IPS DF 6.9 (cell line): ENCODE data around the gene MUC5B.
A peak's percentile ranks its signal among the peaks of the same experiment; 100 is the strongest.
"Not testable (repeated sequence)": the region's sequence is repeated elsewhere in the genome, so short reads cannot be mapped to it uniquely, and the experiment has no call there.

Source experiments
- DNase-seq: peaks from one replicate; pipeline ENCODE4 v3.0.0-alpha.2; 2013; ENCODE audit warnings: low read depth, low spot score
- H3K27ac ChIP-seq: one replicate; pipeline ENCODE4 v1.5.1; 2013; ENCODE audit warnings: low read length, control low read depth
- H3K27me3 ChIP-seq: 2 replicates; pipeline ENCODE4 v1.6.1; 2013; ENCODE audit warnings: mild to moderate bottlenecking, low read length; ENCODE audit not compliant: control insufficient read depth, insufficient read depth
- H3K36me3 ChIP-seq: 2 replicates; pipeline ENCODE4 v1.6.1; 2013; ENCODE audit warnings: low read length; ENCODE audit not compliant: control insufficient read depth, insufficient read depth
- H3K4me1 ChIP-seq: 2 replicates; pipeline ENCODE4 v1.6.1; 2013; ENCODE audit warnings: low read length; ENCODE audit not compliant: control insufficient read depth, insufficient read depth
- H3K4me3 ChIP-seq: 2 replicates; pipeline ENCODE4 v1.5.1; 2013; ENCODE audit warnings: mild to moderate bottlenecking, low read length
- H3K9me3 ChIP-seq: 2 replicates; pipeline ENCODE4 v1.6.1; 2013; ENCODE audit warnings: low read length, inconsistent platforms; ENCODE audit not compliant: control insufficient read depth, insufficient read depth
- WGBS: extraction: QIAGEN DNeasy Blood & Tissue Kit; methylation state at CpG from one replicate; pipeline ENCODE4 v1.1.7; 2013; ENCODE audit warnings: mixed read lengths, missing lambda C conversion rate; ENCODE audit not compliant: insufficient read length, insufficient coverage; 5-methylcytosine and 5-hydroxymethylcytosine counted together

MUC5B gene

GRCh38 chr11:1259561-1259960, 36.7 kb downstream of the MUC5B start:
- Histone ChIP-seq H3K27ac (no peak overlapping the region), H3K27me3 (no peaks in the 10 kb centered on the region), H3K4me3 (no peak overlapping the region), H3K36me3 (no peaks in the 10 kb centered on the region), H3K9me3 (no peaks in the 10 kb centered on the region), H3K4me1 (peaks cover 4% of the 10 kb centered on the region; the same call in 1 of the 2 replicates)
- WGBS, result no CpG with 5 or more reads among the region's 9 CpGs
- DNase-seq, result no peak

GRCh38 chr11:1260023-1260501, 37.2 kb downstream of the MUC5B start:
- no peak overlapping the region for H3K27ac ChIP-seq
- DNase-seq, result no peak

GRCh38 chr11:1260620-1261019, 37.8 kb downstream of the MUC5B start:
- Histone ChIP-seq H3K4me1 (peaks cover 4% of the 10 kb centered on the region; the same call in 1 of the 2 replicates), H3K4me3 (no peak overlapping the region), H3K27ac (no peak overlapping the region), H3K9me3 (no peaks in the 10 kb centered on the region), H3K27me3 (no peaks in the 10 kb centered on the region), H3K36me3 (no peaks in the 10 kb centered on the region)
- WGBS, result no CpG with 5 or more reads among the region's 17 CpGs
- DNase-seq, result no peak

More at GRCh38 chr11:1260023-1260501, 37.2 kb downstream of the MUC5B start:
- no peaks in the 10 kb centered on the region for H3K9me3 ChIP-seq
- no peaks in the 10 kb centered on the region for H3K27me3 ChIP-seq
- H3K4me1 ChIP-seq, result peaks cover 4% of the 10 kb centered on the region; the same call in 1 of the 2 replicates
- H3K4me3 ChIP-seq, result no peak overlapping the region
- WGBS, result no CpG with 5 or more reads among the region's 10 CpGs
- H3K36me3 ChIP-seq, result no peaks in the 10 kb centered on the region

GRCh38 chr11:1261241-1262071, 38.6 kb downstream of the MUC5B start:
- H3K4me1 ChIP-seq, result peaks cover 2% of the 10 kb centered on the region; the same call in 1 of the 2 replicates
- H3K27me3 ChIP-seq, result no peaks in the 10 kb centered on the region
- no peaks in the 10 kb centered on the region for H3K9me3 ChIP-seq
- H3K27ac ChIP-seq, result no peak overlapping the region
- no peaks in the 10 kb centered on the region for H3K36me3 ChIP-seq
- WGBS, result no CpG with 5 or more reads among the region's 39 CpGs
- H3K4me3 ChIP-seq, result no peak overlapping the region
- DNase-seq, result no peak

- Histone ChIP-seq H3K36me3 (no peaks in the 10 kb centered on the region), H3K27me3 (no peaks in the 10 kb centered on the region), H3K9me3 (no peaks in the 10 kb centered on the region; the same call in 1 of the 2 replicates), H3K27ac (no peak overlapping the region), H3K4me1 (peaks cover 2% of the 10 kb centered on the region; the same call in 1 of the 2 replicates), H3K4me3 (peak overlapping the region; percentile 4; the same call in 1 of the 2 replicates)
- DNase-seq, result peak; percentile 33
- no CpG with 5 or more reads among the region's 31 CpGs for WGBS
These were observed 39.5 kb downstream of the MUC5B start for GRCh38 chr11:1262172-1263006.

GRCh38 chr11:1263010-1263409, 40.1 kb downstream of the MUC5B start:
- H3K4me1 ChIP-seq, result peaks cover 2% of the 10 kb centered on the region; the same call in 1 of the 2 replicates
- H3K9me3 ChIP-seq, result no peaks in the 10 kb centered on the region; the same call in 1 of the 2 replicates
- H3K27ac ChIP-seq, result no peak overlapping the region
- no CpG with 5 or more reads among the region's 7 CpGs for WGBS
- no peak for DNase-seq
- no peaks in the 10 kb centered on the region for H3K36me3 ChIP-seq
- H3K27me3 ChIP-seq, result no peaks in the 10 kb centered on the region
- no peak overlapping the region for H3K4me3 ChIP-seq

- H3K27ac ChIP-seq, H3K4me3 ChIP-seq, H3K4me1 ChIP-seq, H3K27me3 ChIP-seq, H3K36me3 ChIP-seq, H3K9me3 ChIP-seq: not testable (repeated sequence)
- no CpG with 5 or more reads among the region's 3 CpGs for WGBS
- peak; percentile 29 for DNase-seq
These were observed 41.6 kb downstream of the MUC5B start for GRCh38 chr11:1264444-1264843.

GRCh38 chr11:1265480-1265879, 42.6 kb downstream of the MUC5B start:
- H3K4me3 ChIP-seq, H3K9me3 ChIP-seq, DNase-seq, H3K4me1 ChIP-seq, H3K36me3 ChIP-seq, H3K27ac ChIP-seq, H3K27me3 ChIP-seq: not testable (repeated sequence)
- WGBS, result no CpG with 5 or more reads among the region's 4 CpGs

- H3K27me3 ChIP-seq, H3K4me3 ChIP-seq, H3K9me3 ChIP-seq, H3K27ac ChIP-seq, H3K4me1 ChIP-seq, DNase-seq, H3K36me3 ChIP-seq: not testable (repeated sequence)
- no CpG with 5 or more reads among the region's 2 CpGs for WGBS
These were observed 44.1 kb downstream of the MUC5B start for GRCh38 chr11:1266976-1267375.

- Histone ChIP-seq H3K27ac (no peak overlapping the region), H3K27me3 (no peaks in the 10 kb centered on the region), H3K4me3 (no peak overlapping the region), H3K4me1 (peaks cover 2% of the 10 kb centered on the region; the same call in 1 of the 2 replicates), H3K9me3 (no peaks in the 10 kb centered on the region; the same call in 1 of the 2 replicates), H3K36me3 (no peaks in the 10 kb centered on the region)
- no peak for DNase-seq
- no CpG with 5 or more reads among the region's 9 CpGs for WGBS
These were observed 44.7 kb downstream of the MUC5B start for GRCh38 chr11:1267441-1268100.
